Natural killer cell treated with Interleukin-12 subunit alpha and Interleukin-12 subunit beta and Interleukin-15 and Interleukin-18, amount 100 ng/mL, for 72 hours (primary cell): Measurements from ENCODE around the gene PTH. TPM values are rescaled to one million over a fixed set of nuclear protein-coding genes. Genes with fewer than 3 reads are reported as not detected.

Experiments used
- ATAC-seq, 2 donors: fragments of 150-1000 bp; cut with Tn5 transposase in 1 of 2; sonication (Bioruptor Pico), chemical (Tn5 transposase) in 1 of 2; 2 replicates each; pipeline ENCODE4 v1.10.0; 2021
- DNase-seq: peaks from one replicate; pipeline ENCODE4 v3.0.0; 2022; ENCODE audit warnings: low spot score
- H3K27ac Mint-ChIP-seq, 2 donors: 1 replicate in 1 of 2; 2 replicates in 1 of 2; pipeline ENCODE4 v1.8.0; 2022; ENCODE audit warnings: mixed read lengths in 2 of 2, mild to moderate bottlenecking in 1 of 2, moderate library complexity in 1 of 2
- H3K27me3 Mint-ChIP-seq, 2 donors: 1 replicate in 1 of 2; 2 replicates in 1 of 2; pipeline ENCODE4 v1.8.0; 2022; ENCODE audit warnings: mixed read lengths in 2 of 2
- H3K36me3 Mint-ChIP-seq: one replicate; pipeline ENCODE4 v1.8.0; 2022; ENCODE audit warnings: mixed read lengths
- H3K4me1 Mint-ChIP-seq, 2 donors: 1 replicate in 1 of 2; 2 replicates in 1 of 2; pipeline ENCODE4 v1.8.0; 2022; ENCODE audit warnings: low read depth in 2 of 2, mixed read lengths in 2 of 2, mild to moderate bottlenecking in 1 of 2
- H3K4me3 Mint-ChIP-seq: one replicate; pipeline ENCODE4 v1.8.0; 2022; ENCODE audit warnings: mixed read lengths
- H3K9me3 Mint-ChIP-seq: 2 replicates; pipeline ENCODE4 v1.8.0; 2022; ENCODE audit warnings: mixed read lengths
- total RNA-seq, 2 donors: library from RNA; stranded (reverse); gene quantifications; one replicate each; pipeline ENCODE4 v1.2.3, GENCODE V29; 2022

The PTH gene
- not detected for total RNA-seq

DNA sequence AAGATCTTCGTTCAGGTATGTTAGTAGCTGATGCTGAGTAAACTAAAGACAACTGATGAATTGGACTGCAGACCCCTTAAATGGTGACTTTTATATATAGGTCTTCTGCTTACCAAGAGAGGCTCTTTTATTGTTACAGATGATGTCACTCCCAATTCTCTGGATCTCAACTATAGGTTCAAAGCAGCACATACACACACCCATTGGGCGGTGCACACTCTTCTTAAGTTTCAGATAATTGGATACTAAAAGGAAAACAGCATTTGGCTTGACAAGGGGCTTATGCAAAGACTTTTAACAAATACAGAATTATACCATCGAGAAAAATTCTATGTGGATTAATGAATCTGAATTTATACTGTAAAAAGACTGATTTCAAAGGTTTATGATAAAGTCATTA lies at the start of gene PTH:
PTH (minus strand) TSS at position 69 of the 400 bp plus-strand sequence. CDS start 3,142 bp downstream, outside the sequence.
- peaks cover 20 to 45% of the 10 kb centered on the region in 2 donors for H3K27me3 Mint-ChIP-seq
- peaks cover 5% of the 10 kb centered on the region for H3K36me3 Mint-ChIP-seq
- no peak within 1 kb of the TSS for H3K27ac Mint-ChIP-seq
- H3K4me1 Mint-ChIP-seq, result no peaks in the 10 kb centered on the region
- no peak for DNase-seq
- H3K4me3 Mint-ChIP-seq, result no peak within 1 kb of the TSS
- ATAC-seq, result no peak
- H3K9me3 Mint-ChIP-seq, result no peaks in the 10 kb centered on the region

DNA sequence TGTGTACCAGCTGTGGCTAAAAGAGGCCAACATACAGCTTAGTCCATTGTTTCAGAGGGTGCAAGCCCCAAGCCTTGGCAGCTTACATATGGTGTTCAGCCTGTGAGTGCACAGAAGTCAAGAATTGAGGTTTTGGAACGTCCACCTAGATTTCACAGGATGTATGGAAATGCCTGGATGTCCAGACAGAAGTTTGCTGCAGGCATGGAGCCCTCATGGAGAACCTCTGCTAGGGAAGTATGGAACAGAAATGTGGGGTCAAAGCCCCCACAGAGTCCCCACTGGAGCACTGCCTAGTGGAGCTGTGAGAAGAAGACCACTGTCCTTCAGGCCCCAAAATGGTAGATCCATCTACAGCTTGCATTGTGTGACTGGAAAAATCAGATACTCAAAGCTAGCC lies 42.2 kb upstream of the PTH start:
- ATAC-seq, result no peak
- peaks cover 34% of the 10 kb centered on the region for H3K36me3 Mint-ChIP-seq

DNA sequence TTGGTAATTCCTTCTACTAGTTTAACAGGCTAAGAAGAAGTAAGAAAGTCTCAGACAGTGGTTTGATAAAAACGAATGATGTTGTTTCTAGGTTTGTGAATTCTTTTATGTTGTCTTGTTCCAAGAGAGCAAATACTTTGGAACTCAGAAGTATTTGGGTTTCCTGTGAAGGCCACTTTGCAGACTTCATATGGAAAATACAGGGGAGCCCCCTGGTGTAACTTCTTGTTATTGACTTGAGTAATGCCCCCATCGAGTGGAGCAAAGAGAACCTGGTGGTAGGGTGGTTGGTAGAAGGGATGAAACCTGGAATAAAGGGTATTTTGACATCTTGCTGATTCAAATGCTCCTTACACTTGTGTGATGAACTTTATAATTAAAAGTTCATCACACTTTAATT lies 40.0 kb upstream of the PTH start:
- no peak for DNase-seq
- no peak overlapping the region for H3K4me3 Mint-ChIP-seq
- peaks cover 43% of the 10 kb centered on the region for H3K36me3 Mint-ChIP-seq
- no peak for ATAC-seq
- peaks cover 17% of the 10 kb centered on the region for H3K9me3 Mint-ChIP-seq
- no peak overlapping the region for H3K27ac Mint-ChIP-seq
- no peaks in the 10 kb centered on the region for H3K4me1 Mint-ChIP-seq
- no peaks in the 10 kb centered on the region for H3K27me3 Mint-ChIP-seq

More for the DNA sequence above, 42.2 kb upstream of the PTH start:
- peaks cover 0 to 4% of the 10 kb centered on the region in 2 donors for H3K27me3 Mint-ChIP-seq
- H3K27ac Mint-ChIP-seq, result no peak overlapping the region
- no peak for DNase-seq
- H3K9me3 Mint-ChIP-seq, result peaks cover 15% of the 10 kb centered on the region
- H3K4me1 Mint-ChIP-seq, result no peaks in the 10 kb centered on the region
- H3K4me3 Mint-ChIP-seq, result no peak overlapping the region

DNA sequence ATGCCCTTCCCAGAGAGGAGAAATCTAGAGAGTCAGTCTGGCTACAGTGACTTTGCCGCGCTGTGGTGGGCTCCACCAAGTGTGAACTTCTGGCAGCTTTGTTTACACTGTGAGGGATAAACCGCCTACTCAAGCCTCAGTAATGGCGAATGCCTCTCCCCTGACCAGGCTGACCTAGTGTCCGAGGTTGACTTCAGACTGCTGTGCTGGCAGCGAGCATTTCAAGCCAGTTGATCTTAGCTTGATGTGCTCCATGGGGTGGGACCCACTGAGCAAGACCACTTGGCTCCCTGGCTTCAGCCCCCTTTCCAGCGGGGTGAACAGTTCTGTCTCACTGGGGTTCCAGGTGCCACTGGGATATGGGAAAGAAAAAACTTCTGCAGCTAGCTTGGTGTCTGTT lies 38.6 kb upstream of the PTH start:
- H3K4me3 Mint-ChIP-seq, result no peak overlapping the region
- no peak overlapping the region for H3K27ac Mint-ChIP-seq
- peaks cover 39% of the 10 kb centered on the region for H3K36me3 Mint-ChIP-seq
- ATAC-seq, result no peak
- peaks cover 17% of the 10 kb centered on the region for H3K9me3 Mint-ChIP-seq
- no peaks in the 10 kb centered on the region for H3K4me1 Mint-ChIP-seq
- DNase-seq, result no peak
- H3K27me3 Mint-ChIP-seq, result no peaks in the 10 kb centered on the region

DNA sequence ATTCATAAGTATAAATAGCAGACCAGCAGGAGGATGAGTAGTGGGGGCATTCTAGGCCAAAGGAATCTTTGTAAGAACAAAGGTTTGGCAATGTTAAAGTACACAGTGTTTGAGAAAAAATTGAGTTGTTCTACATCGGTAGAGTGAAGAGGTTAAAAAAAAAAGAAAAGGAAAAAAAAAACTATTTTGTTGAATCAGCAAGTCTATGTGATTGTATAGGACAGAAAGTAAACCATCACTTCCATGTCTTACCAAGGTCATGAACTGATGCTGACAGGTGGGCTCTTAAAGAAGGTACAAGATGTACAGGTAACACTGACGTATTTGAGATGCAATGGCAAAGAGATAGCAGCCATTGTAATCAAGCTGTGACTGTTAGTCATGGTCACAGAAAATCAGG lies 29.5 kb upstream of the PTH start:
- H3K27ac Mint-ChIP-seq, result no peak overlapping the region
- H3K4me3 Mint-ChIP-seq, result no peak overlapping the region
- DNase-seq (no peak), ATAC-seq (no peak)
- H3K9me3 Mint-ChIP-seq, result peaks cover 2% of the 10 kb centered on the region
- no peaks in the 10 kb centered on the region for H3K4me1 Mint-ChIP-seq
- H3K36me3 Mint-ChIP-seq, result no peaks in the 10 kb centered on the region
- peaks cover 0 to 10% of the 10 kb centered on the region in 2 donors for H3K27me3 Mint-ChIP-seq

DNA sequence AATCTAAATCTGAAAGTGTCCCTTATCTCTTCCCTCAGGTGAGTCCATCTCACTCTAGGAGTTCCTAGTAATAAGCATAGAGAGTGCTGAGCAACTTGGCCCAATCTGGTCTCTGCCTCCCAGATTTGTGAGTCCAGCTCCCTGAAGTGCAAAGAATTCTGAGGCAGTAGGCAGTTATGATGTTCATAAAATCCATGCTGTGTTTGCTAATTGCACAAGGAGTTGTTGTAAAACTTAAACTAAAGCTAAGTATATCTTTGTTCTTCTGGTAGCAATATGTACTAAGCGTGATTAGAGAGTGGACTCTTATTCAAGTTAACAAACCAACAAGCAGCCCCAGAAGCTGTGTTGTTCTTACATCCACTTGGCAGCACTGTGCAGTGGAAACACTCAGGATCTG lies 7.6 kb upstream of the PTH start:
- no peak for ATAC-seq
- no peaks in the 10 kb centered on the region for H3K9me3 Mint-ChIP-seq
- no peak overlapping the region for H3K27ac Mint-ChIP-seq
- no peak for DNase-seq
- peaks cover 13 to 25% of the 10 kb centered on the region in 2 donors for H3K27me3 Mint-ChIP-seq
- H3K4me1 Mint-ChIP-seq, result no peaks in the 10 kb centered on the region
- no peak overlapping the region for H3K4me3 Mint-ChIP-seq
- peaks cover 5% of the 10 kb centered on the region for H3K36me3 Mint-ChIP-seq

DNA sequence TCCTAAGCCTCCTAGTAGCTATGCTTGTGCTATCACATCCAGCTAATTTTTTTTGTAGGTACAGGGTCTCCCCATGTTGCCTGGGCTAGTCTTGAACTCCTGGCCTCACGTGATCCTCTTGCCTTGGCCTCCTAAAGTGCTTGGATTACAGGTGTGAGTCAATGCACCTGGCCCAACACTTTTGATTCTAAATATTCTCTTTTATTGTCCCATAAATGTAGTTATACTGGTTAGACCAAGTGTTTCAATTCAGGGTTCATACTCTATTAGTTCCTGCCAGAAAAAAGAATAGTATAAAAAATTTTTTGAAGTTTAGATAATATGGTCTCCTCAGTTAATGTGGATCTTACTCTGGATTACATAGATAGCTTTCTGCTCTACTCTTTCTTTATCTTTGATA lies 6.7 kb upstream of the PTH start:
- Mint-ChIP-seq H3K4me3 (no peak overlapping the region), H3K27me3 (peaks cover 16 to 30% of the 10 kb centered on the region in 2 donors), H3K9me3 (no peaks in the 10 kb centered on the region), H3K27ac (no peak overlapping the region), H3K36me3 (peaks cover 5% of the 10 kb centered on the region), H3K4me1 (no peaks in the 10 kb centered on the region)
- DNase-seq (no peak), ATAC-seq (no peak)

DNA sequence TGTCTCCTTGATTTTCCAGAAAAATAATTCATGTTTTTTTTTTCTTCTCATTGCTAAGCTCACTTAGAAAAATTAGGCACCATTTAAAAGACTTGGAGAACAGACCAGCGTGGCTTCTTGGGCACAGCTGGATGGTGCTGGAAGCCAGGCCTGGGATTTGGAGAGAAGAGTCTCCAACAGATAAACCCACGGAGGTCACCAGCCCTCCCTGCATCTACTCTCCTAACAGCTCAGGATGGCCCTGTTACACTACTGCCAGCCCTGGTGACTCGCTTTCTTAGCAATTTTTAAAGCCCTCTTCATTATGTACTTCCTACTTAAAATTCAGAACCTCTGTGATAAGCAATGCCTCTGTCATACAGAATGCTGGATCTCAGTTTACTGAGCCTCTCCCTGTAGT lies 1.7 kb downstream of the PTH start:
- Mint-ChIP-seq H3K9me3 (no peaks in the 10 kb centered on the region), H3K4me1 (no peaks in the 10 kb centered on the region), H3K27ac (no peak overlapping the region), H3K36me3 (peaks cover under 1% of the 10 kb centered on the region), H3K4me3 (no peak overlapping the region), H3K27me3 (peaks cover 14 to 32% of the 10 kb centered on the region in 2 donors)
- ATAC-seq, result no peak
- DNase-seq, result no peak

DNA sequence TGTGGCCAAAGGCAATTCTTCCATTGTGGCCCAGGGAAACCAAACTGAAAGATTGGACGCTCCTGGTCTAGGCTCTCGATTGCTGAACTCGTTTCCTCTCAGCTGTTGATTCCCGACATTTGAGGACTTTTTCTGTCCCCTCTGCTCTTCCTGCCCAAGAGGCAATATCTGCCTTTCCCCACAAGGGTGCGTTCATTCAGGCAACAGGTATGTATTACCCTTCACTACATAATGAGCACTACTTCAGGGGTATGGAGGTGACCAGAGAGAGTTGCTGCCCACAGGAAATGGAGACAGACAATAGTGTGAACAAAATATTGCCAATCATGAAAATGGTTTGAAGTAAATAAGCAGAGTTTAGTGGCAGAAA lies 8.2 kb downstream of the PTH start:
- Mint-ChIP-seq H3K27me3 (peaks cover 0 to 4% of the 10 kb centered on the region in 2 donors), H3K27ac (no peak overlapping the region), H3K9me3 (peaks cover 2% of the 10 kb centered on the region), H3K36me3 (peaks cover 5% of the 10 kb centered on the region), H3K4me3 (peak overlapping the region; percentile 31), H3K4me1 (peaks cover 7% of the 10 kb centered on the region in 2 donors)
- peak in 1 of 2 donors; percentile 52 for ATAC-seq
- no peak for DNase-seq

DNA sequence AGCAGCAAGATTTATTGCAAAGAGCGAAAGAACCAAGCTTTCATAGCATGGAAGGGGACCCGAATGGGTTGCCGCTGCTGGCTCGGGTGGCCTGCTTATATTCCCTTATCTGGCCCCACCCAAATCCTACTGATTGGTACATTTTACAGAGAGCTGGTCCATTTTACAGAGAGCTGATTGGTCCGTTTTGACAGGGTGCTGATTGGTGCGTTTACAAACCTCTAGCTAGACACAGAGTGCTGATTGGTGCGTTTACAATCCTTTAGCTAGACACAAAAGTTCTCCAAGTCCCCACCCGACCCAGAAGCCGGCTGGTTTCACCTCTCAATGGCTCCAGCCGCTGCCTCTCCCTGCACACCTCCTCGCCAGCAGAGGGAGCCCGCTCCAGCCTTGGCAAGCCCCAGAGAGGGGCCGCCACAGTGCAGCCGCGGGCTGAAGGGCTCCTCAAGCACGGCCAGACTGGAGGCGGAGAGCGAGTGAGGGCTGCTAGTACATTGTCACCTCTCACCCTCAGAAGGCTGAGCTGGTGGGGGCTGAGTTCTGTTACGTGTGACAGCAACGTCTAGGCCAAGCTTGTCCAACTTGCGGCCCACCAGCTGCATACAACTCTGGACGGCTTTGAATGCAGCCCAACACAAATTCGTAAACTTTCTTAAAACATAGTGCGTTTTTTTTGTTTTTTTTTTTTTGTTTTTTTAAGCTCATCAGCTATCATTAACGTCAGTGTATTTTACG lies 8.7 kb downstream of the PTH start:
- peaks cover under 1 to 7% of the 10 kb centered on the region in 2 donors for H3K27me3 Mint-ChIP-seq
- H3K4me1 Mint-ChIP-seq, result peaks cover 7% of the 10 kb centered on the region in 2 donors
- H3K27ac Mint-ChIP-seq, result no peak overlapping the region
- peaks cover 7% of the 10 kb centered on the region for H3K36me3 Mint-ChIP-seq
- DNase-seq (peak; percentile 75), ATAC-seq (peak; percentile 79 to 82)
- peak overlapping the region; percentile 31 for H3K4me3 Mint-ChIP-seq
- H3K9me3 Mint-ChIP-seq, result peaks cover 2% of the 10 kb centered on the region

DNA sequence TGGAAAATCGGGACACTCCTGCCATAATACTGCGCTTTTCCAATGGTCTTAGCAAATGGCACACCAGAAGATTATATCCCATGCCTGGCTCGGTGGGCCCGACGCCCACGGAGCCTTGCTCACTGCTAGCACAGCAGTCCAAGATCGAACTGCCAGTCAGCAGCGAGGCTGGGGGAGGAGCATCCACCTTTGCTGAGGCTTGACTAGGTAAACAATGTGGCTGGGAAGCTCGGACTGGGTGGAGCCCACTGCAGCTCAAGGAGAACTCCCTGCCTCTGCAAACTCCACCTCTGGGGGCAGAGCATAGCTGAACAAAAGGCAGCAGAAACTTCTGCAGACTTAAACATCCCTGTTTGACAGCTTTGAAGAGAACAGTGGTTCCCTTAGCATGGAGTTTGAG lies 15.6 kb downstream of the PTH start:
- H3K9me3 Mint-ChIP-seq, result peaks cover 2% of the 10 kb centered on the region
- DNase-seq (no peak), ATAC-seq (no peak)
- H3K4me3 Mint-ChIP-seq, result no peak overlapping the region
- peaks cover 4 to 25% of the 10 kb centered on the region in 2 donors for H3K27me3 Mint-ChIP-seq
- no peaks in the 10 kb centered on the region for H3K4me1 Mint-ChIP-seq
- H3K36me3 Mint-ChIP-seq, result peaks cover 10% of the 10 kb centered on the region
- no peak overlapping the region for H3K27ac Mint-ChIP-seq

DNA sequence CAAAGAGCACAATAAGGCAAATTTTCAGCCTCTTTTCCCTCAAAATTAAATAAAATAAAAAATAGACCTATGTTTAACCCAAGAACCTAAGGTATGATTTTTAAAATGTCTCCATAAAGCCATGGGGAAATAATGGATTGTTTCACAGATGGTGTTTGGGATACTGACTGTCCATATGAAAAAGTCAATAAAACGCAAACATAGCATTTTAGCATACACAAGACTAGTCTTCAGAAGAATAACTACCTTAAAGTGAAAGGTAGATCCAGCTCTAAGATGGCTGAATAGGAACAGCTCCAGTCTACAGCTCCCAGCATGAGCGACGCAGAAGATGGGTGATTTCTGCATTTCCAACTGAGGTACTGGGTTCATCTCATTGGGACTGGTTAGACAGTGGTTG lies 16.1 kb downstream of the PTH start:
- Mint-ChIP-seq H3K4me3 (no peak overlapping the region), H3K4me1 (no peaks in the 10 kb centered on the region), H3K36me3 (peaks cover 10% of the 10 kb centered on the region), H3K27me3 (peaks cover 8 to 27% of the 10 kb centered on the region in 2 donors), H3K27ac (no peak overlapping the region), H3K9me3 (peaks cover 2% of the 10 kb centered on the region)
- DNase-seq, result no peak
- ATAC-seq, result no peak

DNA sequence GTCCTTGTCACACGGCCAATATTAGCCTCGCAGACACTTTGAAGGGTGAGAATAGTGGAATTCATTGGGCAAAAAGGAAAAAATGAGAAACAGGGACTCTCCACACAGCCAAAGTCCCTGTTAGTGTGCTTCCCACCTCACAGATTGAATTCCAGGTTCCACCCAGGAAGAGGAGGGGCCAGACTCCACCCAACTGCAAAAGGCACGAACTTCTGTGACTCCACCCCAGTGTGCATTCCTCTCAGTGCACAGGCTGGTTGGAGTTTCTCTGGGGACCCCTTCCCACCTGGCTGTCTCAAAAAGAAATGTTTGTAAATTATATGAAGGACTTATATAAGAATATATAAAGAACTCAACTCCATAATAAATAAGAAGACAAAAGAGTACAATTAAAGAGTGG lies 20.7 kb downstream of the PTH start:
- no peak for ATAC-seq

DNA sequence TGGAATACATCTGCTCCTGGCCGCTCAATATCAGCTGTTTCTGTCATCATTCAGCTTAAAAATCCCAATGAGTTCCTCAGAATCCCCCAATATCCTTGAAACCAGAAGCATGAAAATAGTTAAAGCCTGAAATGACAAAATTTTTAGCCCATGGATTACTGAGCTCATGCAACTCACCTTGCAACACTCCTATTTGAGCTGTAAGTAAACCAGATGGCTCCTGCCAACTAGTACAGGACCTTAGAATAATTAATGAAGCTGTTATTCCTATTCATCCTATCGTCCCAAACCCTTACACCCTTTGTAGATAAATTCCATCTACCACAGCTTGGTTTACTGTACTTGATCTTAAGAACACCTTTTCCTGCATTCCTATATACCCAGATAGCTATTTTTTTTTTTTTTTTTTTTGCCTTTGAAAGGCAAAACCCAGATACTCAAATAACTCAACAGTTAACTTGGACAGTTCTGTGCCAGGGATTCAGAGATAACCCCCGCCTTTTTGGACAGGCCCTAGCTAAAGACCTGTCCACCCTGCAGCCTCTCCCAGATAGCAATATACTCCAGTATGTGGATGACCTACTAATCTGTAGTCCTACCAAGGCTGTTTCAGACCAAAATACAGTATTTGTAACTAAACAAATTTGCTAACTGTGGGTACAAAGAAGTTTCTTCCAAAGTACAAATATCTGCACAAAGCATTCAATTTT lies 22.6 kb downstream of the PTH start:
- Mint-ChIP-seq H3K27me3 (peaks cover 8 to 15% of the 10 kb centered on the region in 2 donors), H3K4me3 (no peak overlapping the region), H3K4me1 (no peaks in the 10 kb centered on the region), H3K27ac (no peak overlapping the region), H3K36me3 (no peaks in the 10 kb centered on the region), H3K9me3 (no peaks in the 10 kb centered on the region)
- DNase-seq (no peak), ATAC-seq (no peak)

More for the DNA sequence above, 20.7 kb downstream of the PTH start:
- H3K4me1 Mint-ChIP-seq, result no peaks in the 10 kb centered on the region
- no peaks in the 10 kb centered on the region for H3K9me3 Mint-ChIP-seq
- no peak overlapping the region for H3K27ac Mint-ChIP-seq
- H3K36me3 Mint-ChIP-seq, result no peaks in the 10 kb centered on the region
- peaks cover 12 to 13% of the 10 kb centered on the region in 2 donors for H3K27me3 Mint-ChIP-seq
- DNase-seq, result no peak
- no peak overlapping the region for H3K4me3 Mint-ChIP-seq
